ENCODE measurements around the gene CDH13. TPM values are rescaled to one million over a fixed set of nuclear protein-coding genes. Genes with fewer than 3 reads are reported as not detected.

Gene CDH13
- total and polyA plus RNA-seq, 10 of the 15 experiments (the other 5 are each of a cell fraction or from before 2014, with no cell fraction given), result under 0.01 to 0.05 TPM; not detected in 8

GRCh38 chr16:83807710-83808572 is 1181.2 kb downstream of the CDH13 start, which contains the start of gene HSBP1 (continued):
- TF ChIP-seq, protein P1, sequence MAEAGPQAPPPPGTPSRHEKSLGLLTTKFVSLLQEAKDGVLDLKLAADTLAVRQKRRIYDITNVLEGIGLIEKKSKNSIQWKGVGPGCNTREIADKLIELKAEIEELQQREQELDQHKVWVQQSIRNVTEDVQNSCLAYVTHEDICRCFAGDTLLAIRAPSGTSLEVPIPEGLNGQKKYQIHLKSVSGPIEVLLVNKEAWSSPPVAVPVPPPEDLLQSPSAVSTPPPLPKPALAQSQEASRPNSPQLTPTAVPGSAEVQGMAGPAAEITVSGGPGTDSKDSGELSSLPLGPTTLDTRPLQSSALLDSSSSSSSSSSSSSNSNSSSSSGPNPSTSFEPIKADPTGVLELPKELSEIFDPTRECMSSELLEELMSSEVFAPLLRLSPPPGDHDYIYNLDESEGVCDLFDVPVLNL (IDR thresholded peaks at IDR 0.05; ENCODE audit: low read depth, low read length), result no peak
- TF ChIP-seq SIX5 (IDR thresholded peaks at IDR 0.05; ENCODE audit: low read depth, low read length, severe bottlenecking) (peak; percentile 81), BRCA1 (IDR thresholded peaks at IDR 0.05; ENCODE audit: low read depth, low read length) (peak; percentile 88), YBX1 (IDR thresholded peaks at IDR 0.05) (no peak)

DNA sequence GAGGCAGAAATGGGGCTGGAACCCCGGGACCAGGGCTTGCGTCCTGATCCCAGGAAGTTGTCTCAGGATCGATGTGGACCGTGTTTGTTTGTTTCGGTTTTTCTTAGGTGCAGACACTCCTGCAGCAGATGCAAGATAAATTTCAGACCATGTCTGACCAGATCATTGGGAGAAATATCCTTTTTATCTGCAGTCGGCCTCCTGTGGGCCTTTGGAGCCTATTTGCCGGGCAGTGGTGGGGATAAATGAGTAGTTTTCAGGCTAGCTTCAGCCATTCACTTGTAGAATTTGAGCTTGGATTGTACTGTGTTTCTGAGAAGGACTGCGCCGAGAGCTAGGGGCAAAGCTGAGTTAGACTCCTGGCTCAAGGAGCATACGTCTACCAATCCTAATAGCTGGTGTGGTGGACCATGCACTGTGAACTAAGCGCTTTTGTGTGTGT is 1181.8 kb downstream of the CDH13 start:
- H3K27me3 ChIP-seq (replicated peaks in 1 of 2; ENCODE audit: control insufficient read depth in 2 of 2, insufficient read depth in 2 of 2, low read length in 1 of 2), result no peaks in the 10 kb centered on the region
- no peak for FAIRE-seq
- WGBS (ENCODE audit: insufficient coverage, insufficient replicate concordance, low lambda C conversion rate, missing lambda C conversion rate), result 18% methylated on average over 11 of the region's 11 CpGs
- peak overlapping the region; percentile 76 for H3K27ac ChIP-seq (ENCODE audit: control insufficient read depth, insufficient read depth)
- peak overlapping the region; percentile 96 for H3K4me3 ChIP-seq
- H2AFZ ChIP-seq (ENCODE audit: control insufficient read depth, low read depth, low read length), result peak overlapping the region; percentile 97
- peak overlapping the region; percentile 90 for H3K9ac ChIP-seq (ENCODE audit: control insufficient read depth, insufficient read depth, low read length)
- H4K20me1 ChIP-seq (ENCODE audit: control insufficient read depth, insufficient read depth), result peaks cover 3% of the 10 kb centered on the region; the same call in 1 of the 2 replicates
- DNase-seq (ENCODE audit: low read depth, low spot score), result no peak
- peaks cover 0 to 11% of the 10 kb centered on the region in 2 experiments; a peak in 1 of 4 replicates for H3K36me3 ChIP-seq (ENCODE audit: control insufficient read depth in 2 of 2, insufficient read depth in 2 of 2, low read length in 1 of 2)
- intact Hi-C loops (cut with micrococcal nuclease; ENCODE audit: unreplicated experiment) (no loop called here), in situ Hi-C loops (cut with MboI) (no loop called here)
- H3K4me2 ChIP-seq (ENCODE audit: control insufficient read depth, insufficient read depth), result peak overlapping the region; percentile 90
- ChIA-PET CTCF (interaction anchor here (0.6 to 1.3 kb wide), 2 partner anchors 14 to 378 kb away, joined by 3 read pairs; partner anchors contain the start of gene TAF1C), RAD21 (ENCODE audit: unreplicated experiment) (no interaction called here), SMC1A (ENCODE audit: uncharacterized antibody, unreplicated experiment) (interaction anchor here (1.3 kb wide), 1 partner anchor 16 kb away, joined by 3 read pairs; no protein-coding TSS in a partner anchor), POLR2A (interaction anchor here (0.5 kb wide), 1 partner anchor 14 kb away, joined by 4 read pairs; no protein-coding TSS in a partner anchor)
- no TSS peak for BruUV-seq (replicated peaks)
- H3K4me1 ChIP-seq (ENCODE audit: control insufficient read depth, insufficient read depth, low read length), result peaks cover 8% of the 10 kb centered on the region; the same call in 1 of the 2 replicates
- TF ChIP-seq, protein P2, sequence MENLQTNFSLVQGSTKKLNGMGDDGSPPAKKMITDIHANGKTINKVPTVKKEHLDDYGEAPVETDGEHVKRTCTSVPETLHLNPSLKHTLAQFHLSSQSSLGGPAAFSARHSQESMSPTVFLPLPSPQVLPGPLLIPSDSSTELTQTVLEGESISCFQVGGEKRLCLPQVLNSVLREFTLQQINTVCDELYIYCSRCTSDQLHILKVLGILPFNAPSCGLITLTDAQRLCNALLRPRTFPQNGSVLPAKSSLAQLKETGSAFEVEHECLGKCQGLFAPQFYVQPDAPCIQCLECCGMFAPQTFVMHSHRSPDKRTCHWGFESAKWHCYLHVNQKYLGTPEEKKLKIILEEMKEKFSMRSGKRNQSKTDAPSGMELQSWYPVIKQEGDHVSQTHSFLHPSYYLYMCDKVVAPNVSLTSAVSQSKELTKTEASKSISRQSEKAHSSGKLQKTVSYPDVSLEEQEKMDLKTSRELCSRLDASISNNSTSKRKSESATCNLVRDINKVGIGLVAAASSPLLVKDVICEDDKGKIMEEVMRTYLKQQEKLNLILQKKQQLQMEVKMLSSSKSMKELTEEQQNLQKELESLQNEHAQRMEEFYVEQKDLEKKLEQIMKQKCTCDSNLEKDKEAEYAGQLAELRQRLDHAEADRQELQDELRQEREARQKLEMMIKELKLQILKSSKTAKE (IDR thresholded peaks at IDR 0.05; ENCODE audit: low read depth, poor library complexity, severe bottlenecking), result no peak
- TF ChIP-seq HCFC1 (IDR thresholded peaks at IDR 0.05; ENCODE audit: low read length) (no peak), SMC3 (IDR thresholded peaks at IDR 0.05; ENCODE audit: borderline replicate concordance, low read length) (no peak), RAD51 (IDR thresholded peaks at IDR 0.05) (no peak), POU2F2 (IDR thresholded peaks at IDR 0.05; ENCODE audit: borderline replicate concordance, low read depth, low read length) (no peak), NFYA (IDR thresholded peaks at IDR 0.05; ENCODE audit: borderline replicate concordance, low read depth, low read length) (no peak), CBFB (IDR thresholded peaks at IDR 0.05; ENCODE audit: low read depth) (no peak), EP300 (IDR thresholded peaks at IDR 0.05; ENCODE audit: borderline replicate concordance in 1 of 2, control insufficient read depth in 1 of 2, low read depth in 2 of 2, low read length in 2 of 2) (no peak), POLR2A (IDR thresholded peaks at IDR 0.05; ENCODE audit: low read depth, low read length) (no peak), KLF5 (IDR thresholded peaks at IDR 0.05; ENCODE audit: partially characterized antibody) (no peak)
- peaks cover 19% of the 10 kb centered on the region for H3K79me2 ChIP-seq (ENCODE audit: control insufficient read depth, insufficient read depth, low read length)
- no peak for ATAC-seq
- H3K9me3 ChIP-seq (replicated peaks; ENCODE audit: control insufficient read depth, insufficient read depth, low read length), result no peaks in the 10 kb centered on the region
